ENCODE measurements around the gene EIPR1. TPM values are rescaled to one million over a fixed set of nuclear protein-coding genes. Genes with fewer than 3 reads are reported as not detected.

Gene EIPR1
- total RNA-seq, 1 experiment from 2014 or later = 80.3 TPM

DNA sequence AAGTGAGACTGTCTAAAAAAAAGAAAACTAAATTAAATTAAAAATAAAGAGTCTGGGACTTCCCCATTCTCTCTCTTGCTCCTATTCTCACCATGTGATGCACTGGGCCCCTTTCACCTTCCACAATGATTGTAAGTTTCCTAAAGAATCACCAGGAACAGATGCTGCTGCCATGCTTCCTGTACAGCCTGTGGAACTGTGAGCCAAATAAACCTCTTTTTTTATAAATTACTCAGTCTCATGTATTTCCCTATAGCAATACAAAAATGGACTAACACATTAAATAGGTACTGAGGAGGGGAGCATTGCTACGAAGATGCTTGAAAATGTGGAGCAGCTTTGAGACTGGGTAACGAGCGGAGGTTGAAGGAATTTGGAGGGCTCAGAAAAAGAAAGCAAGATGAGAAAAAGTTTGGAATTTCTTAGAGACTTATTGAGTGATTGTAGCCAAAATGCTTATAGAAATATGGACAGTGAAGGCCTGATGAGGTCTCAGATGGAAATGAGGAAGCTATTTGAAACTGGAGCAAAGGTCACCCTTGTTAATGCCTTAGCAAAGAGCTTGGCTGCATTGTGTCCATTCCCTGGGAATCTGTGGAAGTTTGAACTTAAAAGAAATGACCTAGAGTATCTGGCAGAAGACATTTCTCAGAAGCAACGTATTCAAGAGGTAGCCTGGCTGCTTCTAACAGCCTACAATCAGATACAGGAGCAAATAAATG is 128.7 kb downstream of the EIPR1 start:
- no peak for DNase-seq (ENCODE audit: low read depth)

DNA sequence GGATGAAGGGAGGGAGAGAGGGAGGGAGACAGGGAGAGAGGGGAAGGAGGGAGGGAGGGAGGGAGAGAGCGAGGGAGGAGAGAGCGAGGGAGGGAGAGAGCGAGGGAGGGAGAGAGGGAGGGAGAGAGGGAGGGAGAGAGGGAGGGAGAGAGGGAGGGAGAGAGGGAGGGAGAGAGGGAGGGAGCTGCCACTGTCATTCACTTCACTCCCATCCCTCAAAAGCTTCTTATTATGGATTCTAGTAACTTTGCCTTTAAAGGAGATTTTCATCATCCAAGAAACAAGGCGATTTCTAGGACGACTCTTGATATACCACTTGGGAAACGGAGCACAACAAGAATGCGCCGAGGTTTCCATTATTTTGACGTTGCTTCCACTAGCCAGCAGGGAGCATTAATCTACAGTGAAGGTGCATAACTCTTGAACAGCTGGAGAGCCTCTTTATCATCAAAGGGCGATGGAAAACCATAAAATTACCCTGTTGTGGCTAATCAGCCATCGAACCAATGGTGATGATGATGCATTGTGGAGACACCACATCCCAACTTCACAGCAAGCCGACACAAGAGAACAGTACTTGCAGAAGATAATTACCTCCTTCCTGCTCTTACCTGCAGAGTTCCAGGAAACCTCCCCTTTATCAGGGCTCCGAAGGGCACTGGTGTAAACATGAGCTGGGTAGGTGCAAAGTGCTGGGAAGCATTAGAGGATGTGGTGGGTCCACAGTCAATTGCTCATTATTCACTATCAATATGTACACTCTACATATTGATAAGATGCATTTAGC is 130.5 kb downstream of the EIPR1 start:
- no peak for DNase-seq (ENCODE audit: low read depth)

DNA sequence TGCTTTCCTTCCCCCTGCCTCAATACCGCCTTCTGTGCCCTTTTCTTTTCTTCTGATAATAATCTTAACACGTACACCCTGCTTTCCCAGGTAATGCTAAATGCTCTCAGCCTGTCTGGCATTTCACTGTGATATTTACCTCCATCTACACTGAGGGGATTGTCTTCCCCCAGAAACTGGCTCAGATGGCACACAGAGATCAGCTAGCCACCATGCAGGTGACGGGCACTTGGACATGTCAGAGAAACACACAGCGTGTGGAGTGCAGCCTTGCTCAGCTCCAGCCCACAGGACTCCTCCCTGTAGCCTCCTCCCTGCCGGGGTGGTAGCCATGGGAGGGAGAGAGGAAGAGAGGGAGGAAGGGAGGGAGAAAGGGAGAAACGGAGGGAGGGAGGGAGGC is 131.2 kb downstream of the EIPR1 start:
- DNase-seq (ENCODE audit: low read depth) = no peak

DNA sequence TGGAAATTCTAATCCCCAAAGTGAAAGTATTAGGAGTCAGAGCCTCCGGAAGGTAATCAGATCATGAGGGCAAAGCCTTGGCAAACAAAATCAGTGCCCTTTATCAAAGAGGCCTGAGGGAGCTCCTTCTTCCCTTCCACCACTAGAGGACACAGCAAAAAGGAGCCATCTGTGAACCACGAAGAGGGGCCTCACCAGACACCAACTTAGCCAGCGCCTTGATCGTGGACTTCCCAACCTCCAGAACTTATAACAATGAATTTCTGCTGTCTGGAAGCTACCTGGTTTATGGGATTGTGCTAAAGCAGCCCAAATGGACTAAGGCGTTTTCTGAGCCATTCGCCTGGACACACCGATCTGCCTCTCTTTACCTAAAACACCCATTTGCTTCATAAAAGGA is 133.1 kb downstream of the EIPR1 start:
- no peak for DNase-seq (ENCODE audit: low read depth)

DNA sequence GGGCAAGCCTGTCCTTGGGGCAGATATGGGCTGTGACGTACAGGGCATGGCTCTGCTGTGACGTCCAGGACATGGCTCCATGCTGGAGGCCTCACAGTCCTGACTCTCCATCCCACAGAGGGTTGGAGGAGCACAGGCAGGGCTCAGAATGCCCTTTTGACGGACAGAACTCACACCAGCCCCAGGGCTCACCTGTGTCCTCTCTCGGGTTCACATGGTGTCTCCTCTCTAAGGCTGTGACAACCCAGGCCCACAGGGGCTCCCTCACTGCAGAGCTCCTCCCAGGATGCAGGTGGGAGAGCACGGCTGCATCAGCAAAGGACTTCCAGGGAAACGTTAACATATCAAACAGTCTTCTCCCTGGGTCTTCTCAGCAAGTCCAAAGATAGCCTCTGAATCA is 133.8 kb downstream of the EIPR1 start:
- no peak for DNase-seq (ENCODE audit: low read depth)

DNA sequence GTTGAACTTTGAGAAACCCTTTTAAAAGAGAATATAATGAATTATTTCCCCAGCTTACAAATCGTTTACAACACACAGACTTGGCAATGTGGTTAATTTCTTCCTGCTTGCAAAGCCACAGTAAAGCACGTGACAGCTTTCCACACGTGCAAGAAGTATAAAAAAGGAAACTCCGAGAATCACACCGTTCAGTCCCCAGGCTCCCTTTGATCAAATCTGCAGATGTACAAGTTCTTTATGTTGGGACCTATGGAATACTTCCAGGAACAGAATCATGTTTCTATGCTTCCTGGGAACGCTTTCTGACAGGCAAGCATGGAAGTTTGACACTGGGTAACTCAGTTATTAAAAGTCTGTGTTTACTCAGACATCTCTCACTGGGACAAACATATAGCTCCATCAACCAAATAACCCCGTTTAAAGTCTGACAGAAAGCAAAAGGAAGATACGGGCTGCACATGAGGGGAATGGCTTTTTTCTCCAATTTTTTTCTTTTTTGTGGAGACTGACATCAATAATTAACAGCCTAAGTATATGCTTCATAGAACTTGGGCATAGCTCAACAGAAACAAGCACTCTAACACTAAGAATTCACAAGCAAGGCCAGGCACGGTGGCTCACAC is 134.8 kb downstream of the EIPR1 start:
- DNase-seq (ENCODE audit: low read depth) = no peak

DNA sequence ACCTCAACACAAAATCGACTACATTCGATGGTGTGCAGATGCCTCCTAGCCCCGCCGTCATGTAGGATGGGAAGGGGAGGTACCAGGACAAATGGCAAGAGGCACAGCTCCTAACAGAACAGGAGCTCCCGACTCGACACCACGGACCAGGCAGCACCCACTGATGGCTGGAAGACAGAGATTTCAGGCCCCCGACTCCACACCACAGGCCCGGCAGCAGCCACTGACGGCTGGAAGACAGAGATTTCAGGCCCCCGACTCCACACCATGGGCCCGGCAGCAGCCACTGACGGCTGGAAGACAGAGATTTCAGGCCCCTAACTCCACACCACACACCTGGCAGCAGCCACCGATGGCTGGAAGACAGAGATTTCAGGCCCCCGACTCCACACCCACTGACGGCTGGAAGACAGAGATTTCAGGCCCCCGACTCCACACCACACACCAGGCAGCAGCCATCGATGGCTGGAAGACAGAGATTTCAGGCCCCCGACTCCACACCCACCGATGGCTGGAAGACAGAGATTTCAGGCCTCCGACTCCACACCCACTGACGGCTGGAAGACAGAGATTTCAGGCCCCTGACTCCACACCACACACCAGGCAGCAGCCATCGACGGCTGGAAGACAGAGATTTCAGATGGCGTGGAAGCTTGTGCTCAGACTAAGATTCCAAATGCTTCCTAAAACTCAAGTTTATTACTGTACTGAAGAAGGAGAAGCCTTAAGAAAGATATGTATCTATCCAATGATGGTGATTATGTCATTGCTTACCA is 135.5 kb downstream of the EIPR1 start:
- no peak for DNase-seq (ENCODE audit: low read depth)

DNA sequence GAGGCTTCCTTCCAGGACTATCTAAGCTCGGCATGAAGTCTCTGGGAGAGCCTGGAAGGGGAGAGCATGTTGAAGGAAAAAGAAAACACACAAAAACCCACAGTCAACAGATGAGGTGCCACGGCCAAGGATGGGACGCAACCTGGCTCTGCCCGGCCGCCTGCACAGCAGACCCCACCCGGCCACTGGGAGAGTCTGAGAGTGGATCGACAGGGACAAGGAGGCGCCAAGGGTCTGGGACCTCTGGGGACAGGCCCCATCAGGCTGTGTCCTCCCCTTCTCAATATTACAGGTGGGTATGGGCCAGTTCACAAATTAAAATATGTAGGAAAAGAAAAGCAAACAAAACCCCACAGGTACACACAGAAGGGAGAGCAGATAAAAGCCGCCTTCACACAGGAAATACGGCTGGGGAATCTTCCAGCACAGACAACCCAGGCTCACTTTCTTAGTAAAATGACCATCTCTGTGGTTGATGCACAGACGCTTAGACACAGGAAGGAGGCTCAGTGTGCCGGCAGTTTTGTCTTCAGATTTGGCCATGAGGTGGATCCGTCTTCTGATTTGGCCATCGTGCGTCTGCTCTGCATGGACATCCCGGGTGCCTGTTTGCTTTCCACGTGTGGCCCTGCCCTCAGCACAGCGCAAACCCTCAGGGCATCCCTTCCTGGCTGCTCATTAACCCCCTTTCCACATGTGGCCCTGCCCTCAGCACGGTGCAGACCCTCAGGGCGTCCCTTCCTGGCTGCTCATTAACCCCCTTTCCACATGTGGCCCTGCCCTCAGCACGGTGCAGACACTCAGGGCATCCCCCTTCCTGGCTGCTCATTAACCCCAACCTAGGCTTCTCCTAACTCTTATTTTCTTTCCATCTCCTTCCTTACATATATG is 138.4 kb downstream of the EIPR1 start:
- DNase-seq (ENCODE audit: low read depth) = no peak

DNA sequence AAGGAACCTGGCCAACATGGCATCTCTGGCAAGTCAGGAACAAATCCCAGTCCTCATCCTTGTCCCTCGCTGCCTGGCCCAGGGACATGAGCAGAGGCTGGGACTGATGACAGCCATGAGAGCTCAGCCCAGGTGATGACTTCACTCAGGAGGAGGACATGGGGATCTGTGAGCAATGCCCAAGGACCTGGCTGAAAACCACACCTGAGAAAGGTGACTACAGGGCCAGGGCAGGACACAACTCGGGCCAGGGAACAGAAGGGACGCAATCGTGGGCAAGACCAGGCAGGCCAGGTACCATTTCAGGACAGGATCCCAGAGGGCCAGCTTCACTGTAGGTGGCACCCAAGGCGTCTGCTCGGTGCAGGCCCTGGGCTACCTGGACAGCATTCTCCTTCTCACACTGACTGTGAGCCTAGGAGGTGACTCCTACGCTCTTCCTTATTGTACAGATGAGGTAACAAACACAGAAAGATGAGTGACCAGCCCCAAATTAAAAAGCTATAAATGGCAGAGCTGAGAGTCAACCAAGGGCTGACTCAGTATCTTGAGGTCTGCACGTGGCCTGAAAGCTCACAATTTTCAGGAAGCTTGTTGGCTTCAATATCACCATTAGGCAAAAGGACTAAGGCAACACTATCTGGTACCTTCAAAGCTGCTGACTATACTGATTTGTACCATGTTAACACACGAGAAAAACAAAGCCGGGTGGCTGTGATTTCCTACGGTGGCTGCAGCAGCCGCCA is 141.1 kb downstream of the EIPR1 start:
- DNase-seq (ENCODE audit: low read depth) = no peak

DNA sequence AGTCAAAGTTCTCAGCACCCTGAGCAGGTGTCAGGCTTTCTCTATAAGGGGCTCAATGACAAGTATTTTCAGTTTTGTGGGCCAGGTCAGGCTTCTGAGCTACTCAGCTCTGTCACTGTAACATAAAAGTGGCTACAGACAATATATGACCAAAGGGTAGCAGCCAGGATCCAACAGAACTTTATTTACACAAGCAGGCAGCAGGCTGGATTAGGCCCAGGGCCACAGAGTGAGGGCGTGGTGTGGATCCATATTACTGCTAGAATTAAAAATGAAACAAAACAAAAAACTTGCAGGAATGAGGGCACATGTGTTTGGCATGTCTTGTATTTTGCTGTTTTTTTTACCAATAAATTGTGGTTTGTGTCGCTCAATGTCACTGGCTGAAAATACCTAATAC is 143.7 kb downstream of the EIPR1 start:
- no peak for DNase-seq (ENCODE audit: low read depth)

DNA sequence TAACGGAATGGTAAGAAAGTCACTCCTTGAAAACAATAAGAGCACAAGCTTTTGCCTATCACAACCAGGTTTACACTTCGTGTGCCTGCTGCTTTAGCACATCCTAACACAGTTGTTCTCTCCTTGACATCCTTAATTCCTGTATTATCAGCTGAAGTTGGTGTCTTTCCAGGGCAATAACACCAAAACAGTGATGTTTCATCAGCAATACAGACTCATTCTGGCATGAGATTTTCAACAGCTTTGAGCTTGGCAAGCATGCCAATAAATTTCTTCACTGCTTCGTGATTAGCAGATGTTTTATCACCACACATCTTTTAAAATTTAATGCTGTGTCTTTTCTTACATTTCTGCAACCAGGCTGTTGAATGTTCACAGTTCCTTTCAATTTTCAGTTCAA is 148.4 kb downstream of the EIPR1 start:
- DNase-seq (ENCODE audit: low read depth) = no peak

DNA sequence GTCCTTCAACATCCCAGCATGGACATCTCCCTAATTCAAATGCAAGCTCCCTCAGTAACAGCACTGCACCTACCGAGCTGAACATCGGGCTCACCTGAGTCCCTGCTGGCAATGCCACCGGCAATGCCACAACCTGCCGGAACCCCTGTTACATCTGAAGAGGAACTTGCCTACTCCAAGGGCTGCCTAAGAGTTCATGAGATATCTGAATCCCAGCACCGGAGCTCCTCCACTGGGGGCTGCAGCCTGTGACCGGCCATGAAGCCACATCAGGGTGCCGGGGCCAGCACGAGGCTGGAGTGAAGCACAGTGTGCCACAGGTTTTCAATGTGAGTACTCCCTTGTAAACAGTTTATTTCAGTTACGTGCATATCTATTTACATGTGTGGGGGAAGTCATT is 152.9 kb downstream of the EIPR1 start:
- DNase-seq (ENCODE audit: low read depth) = no peak

DNA sequence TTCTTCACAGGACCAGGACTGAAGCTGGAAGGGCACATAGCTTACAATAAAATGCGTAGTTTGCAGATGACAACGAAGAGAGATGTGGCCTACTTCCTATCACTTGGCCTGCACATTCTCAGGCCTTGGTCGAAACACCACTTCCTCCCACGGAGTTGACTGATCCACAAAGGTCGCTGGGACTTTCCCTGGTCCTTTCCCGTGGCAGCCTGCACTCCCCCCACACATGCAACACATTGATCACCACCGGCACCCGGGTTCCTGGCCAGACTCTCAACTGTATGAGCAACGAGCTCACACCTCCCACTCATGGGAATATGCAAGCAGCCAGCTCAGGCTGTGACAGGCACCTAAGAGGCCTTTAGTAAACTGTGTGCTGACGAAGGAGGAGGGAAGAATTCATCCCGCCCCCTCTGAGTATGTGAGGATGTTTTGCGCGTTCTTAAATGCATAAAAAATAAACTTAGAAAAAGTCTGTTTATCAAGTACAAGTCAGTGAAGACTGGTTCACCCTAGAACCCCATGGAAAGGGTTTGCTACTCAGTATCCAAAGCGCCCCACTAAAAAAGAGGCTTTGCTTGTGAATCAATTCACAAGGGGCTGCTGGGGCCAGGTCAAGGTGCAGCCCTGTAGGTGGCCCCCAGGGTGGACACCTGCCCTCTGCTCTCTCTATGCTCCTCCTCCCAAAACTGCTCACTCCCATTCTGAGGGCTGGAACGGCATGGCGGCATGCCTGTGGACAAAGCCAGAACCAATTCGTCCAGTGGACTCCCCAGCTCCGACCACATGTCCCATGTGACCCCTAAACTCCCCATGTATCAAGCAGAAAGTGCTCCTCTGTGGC is 154.3 kb downstream of the EIPR1 start:
- DNase-seq (ENCODE audit: low read depth) = peak; percentile 13

DNA sequence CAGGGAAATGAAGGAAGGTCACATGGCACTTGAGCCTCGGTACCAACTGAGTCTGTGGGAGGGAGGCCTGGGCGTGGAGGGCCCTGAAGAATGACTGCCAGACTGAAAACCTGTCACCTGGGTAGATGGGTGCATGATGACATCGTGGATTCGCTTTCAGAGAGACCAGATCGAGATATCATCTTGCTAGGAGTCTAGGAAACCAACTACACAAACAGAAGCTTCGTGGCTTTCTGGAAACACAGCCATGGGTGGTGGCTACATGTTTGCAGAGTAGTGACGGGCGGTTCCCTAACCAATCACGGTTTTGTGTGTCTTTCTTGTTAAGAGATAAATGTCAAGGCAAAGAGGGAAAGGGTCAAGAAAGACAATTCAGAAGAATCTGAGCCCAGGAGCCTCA is 155.0 kb downstream of the EIPR1 start:
- no peak for DNase-seq (ENCODE audit: low read depth)

DNA sequence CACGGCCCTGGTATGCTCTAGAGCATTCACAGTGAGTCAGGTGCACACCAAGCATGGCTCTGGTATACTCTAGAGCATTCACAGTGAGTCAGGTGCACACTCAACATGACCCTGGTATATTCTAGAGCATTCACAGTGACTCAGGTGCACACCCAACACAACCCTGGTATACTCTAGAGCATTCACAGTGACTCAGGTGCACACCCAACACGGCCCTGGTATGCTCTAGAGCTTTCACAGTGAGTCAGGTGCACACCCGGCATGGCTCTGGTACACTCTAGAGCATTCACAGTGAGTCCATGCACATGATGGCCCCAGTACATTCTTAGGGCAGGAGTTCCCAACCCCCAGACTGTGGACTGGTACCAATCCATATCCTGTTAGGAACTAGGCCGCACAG is 158.1 kb downstream of the EIPR1 start:
- DNase-seq (ENCODE audit: low read depth) = no peak

DNA sequence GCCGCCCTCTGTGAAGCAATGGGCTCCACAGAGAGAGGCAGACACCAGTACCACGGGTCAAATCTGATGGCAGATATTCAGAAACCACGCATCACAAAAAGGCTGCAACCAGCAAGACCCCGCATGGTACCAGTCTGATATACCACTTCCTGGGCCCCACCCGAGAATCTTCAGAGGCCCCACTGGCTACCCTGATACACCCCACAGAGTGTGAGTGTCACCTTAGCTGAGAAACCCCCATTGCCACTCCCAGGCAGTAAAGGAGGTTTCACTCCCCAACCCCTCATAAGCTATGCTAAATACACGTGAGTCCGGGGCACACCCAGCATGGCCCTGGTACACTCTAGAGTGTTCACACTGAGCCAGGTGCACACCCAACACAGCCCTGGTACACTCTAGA is 160.0 kb downstream of the EIPR1 start:
- DNase-seq (ENCODE audit: low read depth) = no peak

DNA sequence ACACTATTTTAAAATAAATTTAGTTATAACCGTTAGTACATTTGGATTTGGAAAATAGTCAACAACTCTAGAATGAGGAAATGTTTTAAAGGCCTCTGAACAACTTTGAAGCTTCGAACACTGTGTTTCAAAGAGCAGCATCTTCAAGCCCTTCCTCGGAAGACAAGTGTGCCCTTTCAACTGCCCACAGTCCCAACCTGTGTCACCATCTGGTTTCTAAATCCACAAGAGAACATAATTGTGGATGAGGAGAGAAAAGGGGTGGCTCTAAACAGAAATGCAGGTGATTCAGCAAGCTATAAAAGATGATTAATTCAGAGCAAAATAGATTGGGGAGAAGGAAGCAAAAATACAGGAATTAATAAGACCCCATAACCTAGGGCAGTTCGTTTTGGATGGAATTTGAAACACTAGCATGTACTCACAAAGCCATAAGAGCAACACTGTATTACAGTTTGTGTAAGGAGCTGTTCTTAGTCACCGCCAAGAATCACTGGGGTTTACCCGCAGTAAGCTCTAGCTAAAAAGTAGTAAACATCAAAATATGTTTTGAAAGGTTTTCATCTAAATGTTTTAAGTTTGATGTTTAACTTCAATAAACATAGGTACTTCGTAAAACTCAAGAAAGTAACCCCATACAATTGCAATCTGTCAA is 160.7 kb downstream of the EIPR1 start:
- DNase-seq (ENCODE audit: low read depth) = no peak

DNA sequence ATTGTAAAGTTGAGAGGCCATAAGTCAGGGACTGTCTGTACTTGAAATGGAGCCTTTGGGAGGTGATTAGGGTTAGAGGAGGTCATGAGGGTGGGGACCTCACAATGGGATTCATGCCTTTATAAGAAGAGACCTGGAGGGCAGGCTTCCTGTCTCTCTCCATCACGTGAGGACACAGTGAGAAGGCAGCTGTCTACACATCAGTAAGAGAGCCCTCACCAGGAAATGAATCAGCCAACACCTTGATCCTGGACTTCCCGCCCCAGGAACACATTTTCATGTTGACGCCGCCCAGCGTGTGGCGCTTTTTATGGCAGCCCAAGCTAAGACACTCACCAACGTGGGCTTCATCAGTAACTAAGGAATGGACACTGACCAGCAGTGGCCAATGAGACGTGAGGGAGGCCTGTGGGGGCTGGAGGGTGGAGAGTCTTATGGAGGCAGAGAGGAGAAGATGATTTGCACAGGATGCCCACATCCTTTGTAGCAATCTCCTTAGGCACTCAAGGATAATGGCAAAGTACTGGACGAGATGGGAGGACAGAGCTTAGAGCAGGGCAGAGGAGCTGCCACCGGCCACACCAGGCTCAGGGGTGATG is 162.7 kb downstream of the EIPR1 start:
- no peak for DNase-seq (ENCODE audit: low read depth)

DNA sequence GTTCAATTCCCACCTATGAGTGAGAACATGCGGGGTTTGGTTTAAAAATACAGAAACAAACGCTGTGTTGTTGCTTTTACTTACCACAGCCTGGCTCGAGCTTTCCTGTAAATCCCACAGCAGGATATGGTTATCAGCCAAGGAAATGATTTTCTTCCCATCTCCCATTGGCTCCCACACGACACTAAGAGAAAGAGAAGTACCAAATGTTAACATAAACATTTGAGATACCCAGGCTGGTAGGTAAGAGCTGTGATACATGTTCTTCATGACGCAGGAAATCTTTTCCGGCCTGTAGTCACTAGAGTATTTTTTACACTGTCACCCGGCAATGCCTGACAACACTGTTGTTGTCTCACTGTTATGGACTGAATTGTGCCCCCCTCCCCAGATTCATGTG is 163.6 kb downstream of the EIPR1 start:
- no peak for DNase-seq (ENCODE audit: low read depth)
